ENCODE measurements around the gene OR9Q1.
"Not testable (repeated sequence)": the region's sequence is repeated elsewhere in the genome, so short reads cannot be mapped to it uniquely, and the experiment has no call there.

Gene OR9Q1

GRCh38 chr11:58133309-58134076, 109.8 kb downstream of the OR9Q1 start:
- no peak for DNase-seq (ENCODE audit: low spot score)

- no peak for DNase-seq (ENCODE audit: low spot score)
Measured at GRCh38 chr11:58134151-58134550, 110.5 kb downstream of the OR9Q1 start.

DNA sequence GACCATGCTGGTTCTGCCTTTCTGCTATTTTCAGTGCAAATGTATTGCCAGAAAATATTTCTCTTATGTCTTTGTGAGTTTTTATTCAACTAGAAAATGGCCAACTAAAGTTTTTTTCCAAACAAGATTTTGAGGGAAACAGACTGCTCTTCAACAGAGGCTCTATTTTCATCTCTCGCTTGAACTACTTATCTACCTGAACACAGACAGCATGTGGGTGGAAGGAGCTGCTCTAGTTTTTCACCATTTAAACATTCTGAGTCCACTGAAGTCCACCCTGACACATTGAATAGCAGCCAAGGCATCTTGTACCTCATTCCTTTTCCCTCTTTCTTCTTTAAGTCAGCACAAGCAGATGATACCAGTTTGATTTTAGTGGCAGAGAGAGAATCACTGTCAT, 111.5 kb downstream of the OR9Q1 start:
- no peak for DNase-seq (ENCODE audit: low spot score)

DNA sequence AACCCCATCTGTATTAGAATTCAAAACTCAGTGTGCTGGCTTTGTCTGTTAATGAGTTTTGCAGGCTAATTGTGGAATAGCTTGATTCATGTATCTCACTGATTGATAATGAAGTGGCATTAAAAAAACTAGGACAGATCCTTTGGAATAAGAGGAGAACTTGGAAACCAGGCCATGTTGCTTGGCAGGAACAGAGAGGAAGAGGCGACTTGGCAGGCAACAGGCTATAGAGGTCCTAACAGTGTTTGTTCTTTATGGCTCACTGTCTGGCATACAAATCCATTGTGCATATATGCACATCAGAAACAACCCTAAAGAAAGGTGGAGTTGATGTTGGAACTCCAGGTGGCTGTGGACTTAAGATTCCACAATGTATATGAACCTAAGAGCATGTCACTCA, 119.1 kb downstream of the OR9Q1 start:
- DNase-seq (ENCODE audit: low spot score), result no peak

DNA sequence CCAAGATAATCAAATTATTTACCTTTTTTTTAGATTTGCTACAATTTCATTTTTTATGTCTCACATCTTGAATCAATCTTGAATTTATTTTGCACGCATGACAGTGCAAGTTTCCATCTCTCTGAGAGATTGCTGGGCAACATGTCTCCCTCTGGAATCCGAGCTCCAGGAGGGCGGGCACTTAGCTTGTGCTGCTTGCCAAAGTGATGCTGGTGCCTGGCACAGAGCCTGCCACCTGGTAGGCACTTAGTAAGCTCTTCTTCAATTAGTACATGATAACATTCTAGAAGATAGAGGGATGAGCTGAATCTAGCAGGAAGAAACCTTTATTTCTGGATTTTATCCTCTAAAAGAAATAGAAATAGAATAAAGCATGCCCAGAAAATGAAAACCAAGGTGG, 129.1 kb downstream of the OR9Q1 start:
- no peak for DNase-seq (ENCODE audit: low spot score)

- DNase-seq (ENCODE audit: low spot score), result no peak
Measured at GRCh38 chr11:58164389-58164788, 140.7 kb downstream of the OR9Q1 start.

DNA sequence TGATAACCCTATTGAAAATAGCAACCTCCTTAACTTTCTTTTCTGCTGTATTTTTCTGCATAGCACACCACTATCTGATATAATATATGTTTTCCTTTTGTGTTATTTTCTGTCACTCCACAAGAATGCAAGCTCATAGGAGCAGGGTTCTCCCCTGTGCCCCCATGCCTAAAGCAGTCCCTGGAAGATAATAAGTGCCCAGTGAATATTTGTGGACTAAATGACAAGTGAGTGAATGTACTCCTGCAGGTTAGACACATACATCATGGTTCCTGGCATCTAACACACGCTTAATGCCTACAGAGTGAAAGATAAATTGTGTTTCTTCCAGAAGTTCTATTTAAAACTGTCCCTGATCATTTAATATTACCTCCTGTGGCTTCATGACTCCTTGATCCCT, 141.3 kb downstream of the OR9Q1 start:
- DNase-seq (ENCODE audit: low spot score), result no peak

DNA sequence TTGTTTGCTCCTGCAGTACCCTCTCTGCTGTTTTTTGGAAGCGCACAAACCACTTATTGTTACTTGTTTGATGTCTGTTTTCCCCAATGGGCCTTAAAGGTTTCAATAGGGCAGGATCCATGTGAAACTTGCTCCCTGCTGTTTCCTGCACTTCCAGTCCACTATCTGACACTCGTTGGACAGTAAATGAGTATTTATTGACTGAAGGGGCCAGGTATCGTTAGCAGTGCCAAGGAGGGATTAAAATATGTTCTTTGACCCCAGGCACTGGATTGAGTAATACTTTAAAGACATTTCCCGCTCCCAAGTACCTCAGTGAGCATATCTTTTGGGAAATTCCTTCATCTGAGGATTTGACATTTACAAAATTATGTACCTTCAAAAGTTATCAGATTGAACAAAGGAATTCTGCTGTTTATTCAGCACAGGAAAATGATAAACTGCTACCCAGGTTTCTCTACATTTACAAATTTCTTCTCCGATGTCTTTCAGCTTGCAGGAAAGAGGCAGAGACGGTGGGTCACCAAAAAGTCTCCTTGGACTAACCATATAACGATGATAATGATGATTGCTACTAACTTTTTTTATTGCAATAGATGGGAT, 141.9 kb downstream of the OR9Q1 start:
- DNase-seq (ENCODE audit: low spot score), result peak; percentile 34

- no peak for DNase-seq (ENCODE audit: low spot score)
Measured at GRCh38 chr11:58177409-58178054, 153.9 kb downstream of the OR9Q1 start.

- DNase-seq (ENCODE audit: low spot score), result no peak
Measured at GRCh38 chr11:58178444-58178843, 154.8 kb downstream of the OR9Q1 start.

DNA sequence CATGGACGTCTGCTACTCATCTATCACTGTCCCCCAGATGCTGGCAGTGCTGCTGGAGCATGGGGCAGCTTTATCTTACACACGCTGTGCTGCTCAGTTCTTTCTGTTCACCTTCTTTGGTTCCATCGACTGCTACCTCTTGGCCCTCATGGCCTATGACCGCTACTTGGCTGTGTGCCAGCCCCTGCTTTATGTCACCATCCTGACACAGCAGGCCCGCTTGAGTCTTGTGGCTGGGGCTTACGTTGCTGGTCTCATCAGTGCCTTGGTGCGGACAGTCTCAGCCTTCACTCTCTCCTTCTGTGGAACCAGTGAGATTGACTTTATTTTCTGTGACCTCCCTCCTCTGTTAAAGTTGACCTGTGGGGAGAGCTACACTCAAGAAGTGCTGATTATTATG, 156.0 kb downstream of the OR9Q1 start:
- no peak for DNase-seq (ENCODE audit: low spot score)

DNA sequence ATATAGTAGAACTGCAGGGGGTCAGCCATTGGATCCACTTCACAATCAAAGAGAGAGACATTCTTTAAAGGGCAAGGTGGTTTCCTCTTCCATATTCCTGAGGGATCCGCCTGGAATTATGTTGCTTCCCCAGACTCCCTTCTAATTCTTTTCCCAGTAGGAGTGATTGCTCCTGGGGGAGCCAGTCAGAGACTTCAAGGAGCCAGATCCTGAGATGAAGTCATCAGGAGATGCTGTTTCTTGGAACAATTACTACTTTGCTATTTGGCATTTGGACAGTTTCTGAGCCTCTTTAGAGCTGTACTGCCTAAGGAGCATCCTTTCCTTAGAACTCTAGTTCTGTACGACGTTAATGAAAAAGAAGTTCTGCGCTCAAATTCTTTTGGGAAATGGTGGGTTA, 163.3 kb downstream of the OR9Q1 start:
- DNase-seq (ENCODE audit: low spot score), result no peak

DNA sequence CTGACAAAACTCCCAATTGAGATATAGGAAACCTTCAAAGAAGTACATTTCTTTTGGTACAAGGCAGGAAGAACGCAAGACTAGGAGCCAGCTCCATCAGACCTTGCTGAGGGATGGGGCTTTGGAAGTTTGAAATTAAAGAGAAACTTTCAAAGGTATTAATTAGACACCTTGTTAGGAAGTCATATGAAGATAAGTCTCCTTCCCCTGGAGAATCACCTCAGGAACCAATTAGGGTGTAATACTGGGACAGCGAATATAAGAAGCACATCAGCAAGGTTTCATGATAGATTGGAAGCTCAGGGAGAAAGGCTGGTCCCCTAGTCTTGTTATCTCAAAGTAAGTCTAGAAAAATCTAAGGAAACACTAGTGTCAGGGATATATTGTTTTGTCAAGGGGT, 165.1 kb downstream of the OR9Q1 start, which contains the start of gene OR9Q2:
Gene OR9Q2 (plus strand): TSS at position 301 of the 400 bp plus-strand sequence. CDS start 1,421 bp downstream, outside the sequence.
- no peak for DNase-seq (ENCODE audit: low spot score)

DNA sequence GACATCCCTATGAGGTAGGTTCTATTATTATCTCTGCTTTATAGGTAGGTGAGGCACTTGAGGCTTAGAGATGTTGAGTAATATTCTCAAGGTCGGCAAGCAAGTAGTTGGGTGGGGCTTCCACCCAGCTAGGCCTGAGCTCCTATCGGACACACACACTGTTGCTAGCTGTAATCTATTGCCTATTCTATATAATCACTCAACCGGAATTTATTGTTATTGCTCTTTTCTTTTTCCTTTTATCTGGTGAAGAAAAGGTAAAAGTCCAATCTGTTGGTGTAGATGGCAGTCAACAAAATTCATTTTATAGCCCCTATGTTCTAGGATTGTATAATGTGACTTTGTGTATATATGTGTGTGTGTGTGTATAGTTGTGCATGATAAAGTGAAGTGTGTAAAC, 168.5 kb downstream of the OR9Q1 start:
- DNase-seq (ENCODE audit: low spot score), result peak; percentile 75

GRCh38 chr11:58193391-58193790, 169.7 kb downstream of the OR9Q1 start:
- peak; percentile 12 for DNase-seq (ENCODE audit: low spot score)

- no peak for DNase-seq (ENCODE audit: low spot score)
Measured at GRCh38 chr11:58195939-58196338, 172.3 kb downstream of the OR9Q1 start.

- no peak for DNase-seq (ENCODE audit: low spot score)
Measured at GRCh38 chr11:58199271-58199670, 175.6 kb downstream of the OR9Q1 start.

- no peak for DNase-seq (ENCODE audit: low spot score)
Measured at GRCh38 chr11:58204042-58204441, 180.4 kb downstream of the OR9Q1 start, which contains the start of gene OR1S2. OR1S2 (minus strand) TSS chr11:58204142; CDS start chr11:58204142, 0 bp downstream.

DNA sequence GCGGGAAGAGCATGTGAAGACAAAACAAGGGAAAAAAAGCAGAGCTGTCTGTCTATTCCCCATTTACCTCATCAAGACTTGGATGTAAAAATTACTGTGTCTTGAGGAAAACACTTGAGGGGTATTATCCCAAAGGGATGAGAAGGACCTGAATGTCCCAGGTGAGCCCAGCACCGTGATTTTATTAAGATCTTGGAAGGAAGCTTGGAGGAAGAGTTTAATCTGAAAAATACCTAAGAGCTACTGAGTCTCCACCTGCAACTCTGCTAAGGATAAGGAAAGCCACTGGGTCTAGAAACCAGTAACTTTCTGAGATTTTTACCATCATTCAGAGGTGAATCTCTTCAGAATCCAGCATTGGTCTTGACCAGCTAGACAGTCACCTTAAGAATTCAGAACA, 188.7 kb downstream of the OR9Q1 start, which contains the start of gene OR1S1:
Gene OR1S1 (plus strand): TSS at position 301 of the 400 bp plus-strand sequence.
- DNase-seq (ENCODE audit: low spot score), result not testable (repeated sequence)

- DNase-seq (ENCODE audit: low spot score), result no peak
Measured at GRCh38 chr11:58216476-58216875, 192.8 kb downstream of the OR9Q1 start.

DNA sequence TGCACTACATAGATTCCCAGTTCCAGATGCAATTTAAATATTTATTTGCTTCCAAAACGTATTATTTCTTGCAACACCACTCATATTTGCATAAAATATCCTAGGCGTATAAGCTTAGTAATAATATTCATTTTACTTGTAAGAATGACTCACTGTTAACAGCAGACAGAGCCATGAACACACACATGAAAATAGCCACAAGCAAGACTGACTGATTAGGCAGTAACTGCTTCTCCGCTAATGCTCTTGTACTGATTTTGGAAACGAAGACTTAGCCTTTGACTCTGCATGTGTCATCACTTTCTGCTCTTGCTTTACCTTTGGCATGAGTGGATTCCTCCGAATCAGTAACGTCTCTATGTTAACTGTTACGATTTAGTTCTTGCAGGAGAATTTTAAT, 199.0 kb downstream of the OR9Q1 start:
- DNase-seq (ENCODE audit: low spot score), result no peak

DNA sequence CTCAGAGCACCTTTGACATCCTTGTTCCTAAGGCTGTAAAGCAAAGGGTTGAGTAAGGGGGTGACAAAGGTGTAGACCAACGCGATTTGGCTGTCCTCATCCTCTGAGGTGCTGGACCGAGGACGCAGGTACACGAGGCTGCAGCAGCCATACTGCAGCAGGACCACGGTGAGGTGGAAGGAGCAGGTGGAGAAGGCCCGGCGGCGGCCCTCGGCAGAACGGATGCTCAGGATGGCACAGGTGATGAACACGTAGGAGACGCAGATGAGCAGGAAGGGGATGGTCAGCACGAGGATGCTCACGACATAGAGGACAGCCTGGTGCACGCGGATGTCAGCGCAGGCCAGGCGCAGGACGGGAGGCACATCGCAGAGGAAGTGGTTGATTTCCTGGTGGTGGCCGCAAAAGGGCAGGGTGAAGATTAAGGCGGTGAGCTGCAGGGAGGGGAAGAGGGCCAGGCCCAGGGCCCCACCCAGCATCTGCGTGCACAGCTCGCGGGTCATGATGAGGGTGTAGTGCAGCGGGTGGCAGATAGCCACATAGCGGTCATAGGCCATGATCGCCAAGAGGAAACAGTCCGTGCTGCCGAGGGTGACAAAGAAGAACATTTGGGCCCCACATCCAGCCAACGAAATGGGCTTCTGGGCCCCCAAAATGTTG, 204.4 kb downstream of the OR9Q1 start:
- no peak for DNase-seq (ENCODE audit: low spot score)
